CD4-positive, alpha-beta T cell treated with Interleukin-12 subunit alpha and Interleukin-12 subunit beta, for 1 hour (primary cell): ENCODE data around the gene MYO9A.
"Not testable (repeated sequence)": the region's sequence is repeated elsewhere in the genome, so short reads cannot be mapped to it uniquely, and the experiment has no call there.

Experiments used
- DNase-seq: peaks from one replicate; pipeline ENCODE4 v3.0.0-alpha.2; 2020

Gene MYO9A

DNA sequence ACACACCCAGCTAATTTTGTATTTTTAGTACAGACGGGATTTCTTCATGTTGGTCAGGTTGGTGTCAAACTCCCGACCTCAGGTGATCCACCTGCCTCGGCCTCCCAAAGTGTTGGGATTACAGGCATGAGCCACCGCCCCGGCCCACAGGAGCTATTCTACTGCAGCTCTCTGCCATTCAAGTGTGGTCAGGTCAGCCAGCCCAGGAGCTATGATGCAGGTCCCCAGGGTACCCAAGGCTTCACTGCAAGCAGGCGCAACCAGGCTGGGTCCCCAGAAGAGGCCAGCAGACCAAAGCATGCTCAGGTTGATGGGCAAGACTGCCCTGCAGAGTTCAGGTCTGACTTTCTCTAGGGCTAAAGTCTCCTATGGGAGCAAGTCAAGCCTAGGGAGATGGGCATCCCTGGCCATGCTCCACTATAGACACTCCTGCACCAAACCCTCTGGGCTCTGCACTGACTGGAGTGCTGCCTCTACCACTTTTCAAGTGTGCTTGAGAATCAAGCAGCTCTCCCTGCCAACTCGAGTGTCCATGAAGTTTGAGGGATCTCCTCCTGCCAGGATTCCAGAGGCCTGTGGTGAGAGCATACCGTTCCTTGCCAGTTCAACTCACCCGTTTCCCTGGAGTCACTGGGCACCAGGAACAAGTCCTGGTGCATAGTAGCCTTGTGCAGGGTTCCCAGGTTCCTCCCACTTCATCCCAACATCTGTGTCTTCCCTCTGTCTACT, 30.9 kb downstream of the MYO9A start:
- DNase-seq = no peak

DNA sequence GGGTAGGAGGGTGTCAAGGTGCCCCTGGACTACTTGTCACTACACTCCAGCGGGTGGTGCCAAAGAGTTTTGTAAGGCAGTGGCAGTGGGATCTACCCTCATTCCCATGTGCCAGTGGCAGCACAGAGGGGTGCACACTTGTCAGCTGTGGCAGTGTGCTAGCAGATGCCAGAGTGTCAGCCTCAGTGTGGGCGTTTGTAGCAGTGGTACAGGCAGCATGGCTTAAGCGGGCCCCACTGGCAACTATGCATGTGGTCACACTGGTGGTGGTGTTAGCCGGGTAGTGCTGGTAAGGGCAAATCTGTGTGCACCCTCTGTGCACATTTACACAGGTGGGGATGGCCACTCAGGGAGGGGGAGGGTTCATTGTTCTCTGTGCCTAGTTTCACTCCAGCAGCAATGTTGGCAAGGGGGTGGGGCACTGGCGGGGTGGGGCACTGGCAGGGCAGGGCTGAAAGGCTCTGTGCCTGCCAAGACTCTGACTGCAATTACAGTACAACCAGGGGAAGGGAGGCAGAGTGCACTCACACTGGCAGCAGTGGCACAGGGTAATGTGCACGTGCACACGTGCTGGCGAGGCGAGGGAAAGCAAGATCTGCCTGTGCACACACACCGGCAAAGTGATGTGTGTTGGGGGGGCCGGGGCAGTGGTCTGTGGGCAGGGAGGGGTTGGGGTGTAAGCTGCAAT, 31.8 kb downstream of the MYO9A start:
- no peak for DNase-seq

DNA sequence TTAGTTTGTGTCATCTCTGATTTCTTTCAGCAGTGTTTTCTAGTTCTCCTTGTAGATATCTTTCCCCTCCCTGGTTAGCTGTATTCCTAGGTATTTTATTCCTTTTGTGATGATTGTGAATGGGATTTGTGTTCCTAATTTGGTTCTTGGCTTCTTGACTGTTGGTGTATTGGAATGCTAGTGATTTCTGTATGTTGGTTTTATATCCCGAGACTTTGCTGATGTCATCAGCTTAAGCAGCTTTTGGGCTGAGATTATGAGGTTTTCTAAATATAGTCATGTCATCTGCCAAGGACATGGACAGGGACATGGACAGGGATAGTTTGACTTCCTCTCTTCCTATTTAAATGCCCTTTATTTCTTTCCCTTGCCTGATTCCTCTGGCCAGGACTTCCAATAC, 35.8 kb downstream of the MYO9A start:
- DNase-seq = no peak

DNA sequence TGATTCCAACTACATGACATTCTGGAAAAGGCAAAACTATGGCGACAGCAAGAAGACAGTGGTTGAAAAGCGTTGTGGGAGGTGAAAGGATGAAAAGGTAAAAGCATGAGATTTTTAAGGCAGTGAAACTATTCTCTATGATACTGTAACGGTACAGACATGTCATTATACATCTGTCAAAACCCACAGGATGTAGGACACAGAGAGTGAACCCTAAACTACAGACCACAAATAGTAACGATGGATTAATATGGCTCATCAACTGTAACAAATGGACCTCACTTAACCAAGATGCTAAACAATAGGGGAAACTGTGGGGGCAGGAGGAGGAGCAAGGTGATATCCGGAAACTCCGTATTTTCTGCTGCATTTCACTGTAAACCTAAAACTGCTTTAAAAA, 39.1 kb downstream of the MYO9A start:
- DNase-seq = peak; percentile 0

DNA sequence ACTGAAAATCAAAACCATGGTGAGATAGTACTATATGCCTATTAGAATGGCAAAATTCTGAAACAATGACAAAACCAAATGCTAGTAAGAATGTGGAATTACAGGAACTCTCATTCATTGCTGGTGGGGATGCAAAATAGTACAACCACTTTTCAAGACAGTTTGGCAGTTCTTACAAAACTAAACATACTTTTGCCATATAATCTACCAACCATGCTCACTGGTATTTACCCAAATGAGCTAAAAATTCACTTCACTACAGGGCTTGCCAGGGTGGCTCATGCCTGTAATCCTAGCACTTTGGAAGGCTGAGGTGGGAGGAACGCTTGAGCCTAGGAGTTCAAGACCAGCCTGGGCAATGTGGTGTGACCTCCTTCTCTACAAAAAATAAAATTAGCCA, 40.0 kb downstream of the MYO9A start:
- no peak for DNase-seq

DNA sequence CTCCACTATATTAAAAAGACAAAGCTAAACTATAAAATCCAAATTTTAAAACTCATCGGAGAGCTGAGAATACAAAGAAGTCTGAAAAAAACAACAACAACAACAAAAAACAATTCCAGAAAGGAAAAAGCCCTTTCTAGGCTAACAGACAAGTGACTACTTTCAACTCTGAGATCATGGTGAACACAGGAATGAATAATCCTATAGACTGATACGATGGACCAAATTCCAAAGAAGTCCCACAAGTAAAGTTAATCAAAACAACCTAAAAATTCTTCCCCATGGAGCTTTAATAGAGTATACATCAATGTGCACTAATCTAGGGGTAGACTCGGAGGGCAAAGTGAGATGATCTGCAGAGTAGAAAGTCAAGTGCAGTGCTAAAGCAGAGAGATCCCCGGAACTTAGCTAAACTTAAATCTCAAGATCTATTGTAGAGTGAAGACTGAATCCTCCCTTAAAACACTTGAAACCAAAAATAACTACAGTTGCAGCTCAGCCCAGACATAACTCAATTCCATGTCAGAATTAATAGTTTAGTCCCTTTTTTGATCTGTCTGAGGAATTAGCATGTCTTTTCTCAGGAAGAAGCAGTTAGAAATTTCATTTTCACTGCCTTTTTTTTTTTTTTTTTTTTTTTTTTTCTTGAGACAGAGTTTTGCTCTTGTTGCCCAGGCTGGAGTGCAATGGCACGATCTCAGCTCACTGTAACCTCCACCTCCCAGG, 43.5 kb downstream of the MYO9A start:
- no peak for DNase-seq

DNA sequence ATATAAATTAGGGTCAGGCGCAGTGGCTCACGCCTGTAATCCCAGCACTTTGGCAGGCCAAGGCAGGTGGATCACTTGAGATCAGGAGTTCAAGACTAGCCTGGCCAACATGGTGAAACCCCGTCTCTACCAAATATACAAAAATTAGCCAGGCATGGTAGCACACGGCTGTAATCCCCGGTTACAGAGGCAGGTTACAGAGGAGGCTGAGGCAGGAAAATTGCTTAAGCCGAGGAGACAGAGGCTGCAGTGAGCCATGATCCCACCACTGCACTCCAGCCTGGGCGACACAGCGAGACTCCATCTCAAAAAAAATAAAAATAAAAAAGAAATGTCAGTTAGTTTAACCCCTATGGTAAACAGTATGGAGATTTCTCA, 46.5 kb downstream of the MYO9A start:
- not testable (repeated sequence) for DNase-seq

DNA sequence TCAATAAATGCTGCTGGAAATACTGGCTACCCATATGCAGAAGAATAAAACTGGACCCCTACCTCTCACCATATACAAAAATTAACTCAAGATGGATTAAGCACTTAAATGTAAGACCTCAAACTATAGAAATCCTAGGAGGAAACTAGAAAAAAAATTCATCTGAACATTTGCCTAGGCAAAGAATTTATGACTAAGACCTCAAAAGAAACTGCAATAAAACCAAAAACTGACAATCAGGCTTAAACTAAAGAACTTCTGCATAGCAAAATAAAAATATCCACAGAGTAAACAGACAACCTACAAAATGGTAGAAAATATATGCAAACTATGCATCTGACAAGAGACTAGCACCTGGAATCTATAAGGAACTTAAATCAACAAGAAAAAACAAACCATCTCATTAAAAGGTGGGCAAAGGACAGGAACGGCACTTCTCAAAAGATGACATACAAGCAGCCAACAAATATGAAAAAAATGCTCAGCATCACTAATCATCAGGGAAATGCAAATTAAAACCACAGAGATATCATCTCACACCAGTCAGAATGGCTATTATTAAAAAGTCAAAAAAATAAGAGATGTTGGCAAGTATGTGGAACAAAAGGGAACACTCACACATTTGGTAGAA, 47.0 kb downstream of the MYO9A start:
- no peak for DNase-seq

DNA sequence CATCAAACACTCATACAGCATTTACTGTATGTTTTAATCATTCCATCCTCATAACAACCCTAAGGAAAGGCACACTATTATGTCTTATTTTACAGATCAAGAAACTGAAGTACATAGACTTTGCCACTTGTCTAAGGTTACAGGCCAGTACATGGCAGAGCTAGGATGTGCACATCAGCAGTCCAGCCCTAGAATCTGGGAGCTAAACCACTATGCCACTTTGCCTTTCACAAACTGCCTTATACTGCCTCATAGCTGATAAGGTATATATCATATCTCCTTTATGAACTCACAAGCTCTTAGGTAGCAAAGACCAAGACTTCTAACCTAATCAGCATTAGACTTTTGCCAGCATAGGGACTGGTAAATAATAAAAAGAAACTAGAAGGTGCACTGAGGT, 49.1 kb downstream of the MYO9A start:
- DNase-seq = no peak

DNA sequence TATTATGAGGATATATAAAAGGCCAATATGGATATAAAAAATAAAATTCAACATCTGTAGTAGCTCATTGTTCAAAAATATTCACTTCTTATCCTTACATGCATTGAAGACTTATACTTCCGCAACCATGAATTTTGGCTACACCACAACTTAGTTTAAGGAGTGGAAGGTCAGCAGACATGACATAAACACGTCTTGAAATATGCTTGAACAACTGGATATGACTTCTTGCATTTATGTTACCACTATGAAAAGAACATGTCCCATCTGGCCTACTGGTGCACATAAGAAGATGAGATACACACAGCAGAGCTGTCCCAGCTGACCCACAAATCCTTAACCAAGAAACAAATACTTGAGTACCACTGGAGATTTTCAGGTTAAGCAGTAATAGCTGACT, 52.1 kb downstream of the MYO9A start:
- no peak for DNase-seq

DNA sequence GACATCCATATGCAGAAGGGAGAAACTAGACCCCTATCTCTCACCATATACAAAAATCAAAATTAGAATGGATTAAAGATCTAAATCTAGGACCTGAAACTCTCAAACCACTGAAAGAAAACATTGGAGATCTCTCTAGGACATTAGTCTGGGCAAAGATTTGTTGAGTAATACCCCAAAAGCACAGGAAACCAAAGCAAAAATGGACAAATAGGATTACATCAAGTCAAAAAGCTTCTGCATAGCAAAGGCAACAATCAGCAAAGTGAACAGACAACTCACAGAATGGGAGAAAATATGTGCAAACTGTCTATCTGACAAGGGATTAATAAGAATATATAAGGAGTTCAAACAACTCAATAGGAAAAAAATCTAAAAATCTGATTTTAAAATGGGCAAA, 54.8 kb downstream of the MYO9A start:
- no peak for DNase-seq

DNA sequence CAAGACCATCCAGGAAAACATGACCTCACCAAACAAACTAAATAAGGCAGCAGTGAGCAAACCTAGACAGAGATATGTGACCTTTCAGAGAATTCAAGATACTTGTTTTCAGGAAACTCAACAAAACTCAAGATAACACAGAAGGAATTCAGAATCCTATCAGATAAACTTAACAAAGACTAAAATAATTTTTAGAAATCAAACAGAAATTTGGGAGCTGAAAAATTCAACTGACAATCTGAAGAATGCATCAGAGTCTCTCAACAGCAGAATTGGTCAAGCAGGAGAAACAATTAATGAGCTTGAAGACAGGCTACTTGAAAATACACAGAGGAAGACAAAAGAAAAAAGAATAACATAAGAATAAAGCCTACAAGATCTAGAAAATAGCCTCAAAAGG, 55.6 kb downstream of the MYO9A start:
- no peak for DNase-seq

DNA sequence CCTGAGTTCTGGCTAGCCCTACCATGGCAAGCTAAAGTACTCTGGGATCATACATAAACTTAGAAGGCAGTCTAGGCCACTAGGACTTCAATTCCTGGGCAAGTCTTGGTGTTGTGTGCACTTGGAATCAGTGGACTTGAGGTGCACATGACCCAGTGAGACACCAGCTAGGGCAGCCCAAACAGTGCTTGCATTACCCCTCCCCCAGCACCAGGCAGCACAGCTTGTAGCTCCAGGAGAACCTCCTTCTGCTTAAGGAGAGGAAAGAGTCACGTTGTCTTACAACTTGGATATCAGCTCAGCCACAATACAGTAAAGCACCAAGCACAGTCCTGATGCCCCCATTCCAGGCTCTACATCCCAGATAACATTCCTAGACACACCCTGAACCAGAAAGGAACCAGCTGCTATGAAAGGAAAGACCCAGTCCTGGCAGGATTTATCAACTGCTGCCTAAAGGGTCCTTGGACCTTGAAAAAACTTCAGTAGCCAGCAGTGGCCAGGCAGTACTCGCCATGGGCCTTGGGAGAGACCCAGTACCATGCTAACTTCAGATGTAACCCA, 57.2 kb downstream of the MYO9A start:
- DNase-seq = no peak

DNA sequence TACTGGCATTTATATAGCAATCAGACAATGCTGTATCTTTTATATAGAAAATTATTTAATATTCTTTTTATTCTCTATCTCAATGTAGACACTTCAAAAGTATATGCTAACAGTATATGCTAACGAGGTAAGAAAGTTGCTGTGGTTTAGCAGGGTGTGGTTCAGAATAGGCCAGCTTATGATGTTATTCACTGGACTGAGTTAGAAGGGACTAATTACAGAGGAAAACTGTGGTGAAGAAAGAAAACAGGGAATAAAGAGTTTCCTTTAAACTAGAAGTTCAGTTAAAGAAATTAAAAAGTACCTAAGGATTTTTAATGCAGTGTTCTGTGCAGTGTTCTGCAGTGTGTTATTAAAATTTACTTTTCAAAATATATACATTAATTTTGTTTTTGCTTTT, 59.4 kb downstream of the MYO9A start:
- DNase-seq = no peak

DNA sequence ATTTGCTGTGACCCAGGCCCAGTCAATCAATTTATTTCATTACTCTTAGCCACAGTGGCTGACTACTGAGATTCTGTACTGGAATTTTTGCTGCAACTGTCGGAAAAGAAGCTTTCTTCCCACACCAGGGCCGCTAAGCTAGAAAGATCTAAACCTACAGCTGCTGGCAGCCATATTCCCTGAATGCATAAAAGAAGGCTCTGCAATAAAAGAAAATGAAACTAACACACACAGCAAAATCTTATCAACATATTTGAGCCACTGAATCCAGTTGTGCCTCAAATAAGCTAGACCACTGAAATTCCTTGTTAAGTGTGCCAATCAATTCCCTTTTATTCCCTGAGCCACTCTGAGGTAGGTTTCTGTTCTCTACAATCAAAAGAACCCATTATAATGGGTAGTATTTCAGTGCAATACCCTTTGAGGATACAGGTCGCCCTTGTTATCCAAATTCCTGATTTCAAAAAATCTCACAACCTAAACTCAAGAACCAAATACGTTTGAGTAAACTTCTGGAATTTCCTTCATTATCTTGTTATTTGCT, 60.3 kb downstream of the MYO9A start:
- no peak for DNase-seq

DNA sequence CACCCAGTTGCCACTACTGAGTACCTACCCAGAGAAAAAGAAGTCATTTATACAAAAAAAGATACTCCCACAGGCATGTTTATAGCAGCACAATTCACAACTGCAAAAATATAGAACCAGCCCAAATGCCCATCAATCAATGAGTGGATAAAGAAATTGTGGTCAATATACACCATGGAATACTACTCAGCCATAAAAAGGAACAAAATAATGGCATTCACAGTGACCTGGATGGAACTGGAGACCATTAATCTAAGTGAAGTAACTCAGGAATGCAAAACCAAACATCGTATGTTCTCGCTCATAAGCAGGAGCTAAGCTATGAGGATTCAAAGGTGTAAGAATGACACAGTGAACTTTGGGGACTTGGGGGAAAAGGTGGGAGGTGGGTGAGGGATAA, 61.7 kb downstream of the MYO9A start:
- not testable (repeated sequence) for DNase-seq

DNA sequence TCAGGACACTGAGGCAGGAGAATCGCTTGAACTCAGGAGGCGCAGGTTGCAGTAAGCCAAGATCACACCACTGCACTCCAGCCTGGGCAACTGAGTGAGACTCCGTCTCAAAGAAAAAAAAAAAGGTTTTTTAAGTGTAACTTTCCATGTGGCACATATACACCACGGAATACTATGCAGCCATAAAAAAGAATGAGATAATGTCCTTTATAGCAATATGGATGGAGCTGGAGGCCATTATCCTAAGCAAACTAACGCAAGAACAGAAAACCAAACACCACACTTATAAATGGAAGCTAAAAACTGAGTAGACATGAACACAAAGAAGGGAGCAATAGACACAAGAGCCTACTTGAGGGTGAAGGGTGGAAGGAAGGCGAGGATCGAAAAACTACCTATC, 64.7 kb downstream of the MYO9A start:
- not testable (repeated sequence) for DNase-seq

DNA sequence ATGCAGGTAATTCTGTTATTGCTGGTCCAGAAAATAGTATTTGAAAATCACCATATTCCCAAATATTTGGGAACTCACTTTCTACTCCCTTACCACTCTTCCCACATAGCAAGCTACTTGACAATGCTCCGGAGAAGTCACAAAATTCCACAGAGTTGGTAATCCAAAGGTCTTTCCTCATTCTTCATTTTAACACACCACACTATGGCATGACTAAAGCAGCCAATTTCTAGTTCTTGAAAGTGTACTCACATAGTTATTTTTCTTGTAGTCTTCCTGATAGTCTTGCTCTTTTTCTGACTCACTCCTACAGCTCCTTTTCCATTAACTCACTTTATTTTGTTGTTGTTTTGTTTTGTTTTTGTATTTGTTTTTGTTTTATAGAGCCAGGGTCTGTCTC, 67.2 kb downstream of the MYO9A start:
- DNase-seq = no peak

DNA sequence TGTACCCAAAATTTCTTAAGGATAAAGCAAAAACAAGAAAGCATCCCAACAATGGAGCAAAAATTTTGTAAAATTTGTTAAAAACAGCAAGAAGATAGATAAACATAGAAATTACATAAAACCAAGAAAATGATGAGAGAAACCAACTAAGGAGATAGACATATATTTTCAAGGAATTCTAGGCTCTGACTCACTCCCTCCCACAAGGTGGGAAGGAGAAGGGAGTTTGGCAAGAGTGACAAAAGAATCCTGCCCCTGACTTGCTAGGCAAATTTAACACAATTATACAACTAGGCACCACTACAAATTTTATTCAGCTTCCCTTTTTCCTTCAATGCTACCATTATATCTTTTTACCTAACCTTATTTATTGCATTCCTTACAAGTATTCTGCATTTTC, 70.9 kb downstream of the MYO9A start:
- no peak for DNase-seq

DNA sequence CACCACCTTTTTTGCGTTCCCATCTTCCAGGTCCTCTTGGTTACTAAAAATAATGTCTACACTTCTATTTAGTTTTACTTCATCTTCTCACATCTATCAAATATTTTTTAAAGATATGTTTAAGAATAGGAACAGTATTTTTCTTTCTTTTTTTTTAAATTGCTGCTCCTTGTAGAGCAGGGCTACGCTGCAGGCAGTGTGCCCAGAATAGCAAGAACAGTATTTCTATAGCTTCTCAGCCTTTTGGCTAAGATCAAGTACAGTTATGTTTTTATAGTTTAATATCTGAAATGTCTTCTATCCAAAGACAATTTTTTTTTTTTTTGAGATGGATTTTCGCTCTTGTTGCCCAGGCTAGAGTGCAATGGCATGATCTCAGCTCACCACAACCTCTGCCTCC, 73.0 kb downstream of the MYO9A start:
- no peak for DNase-seq

DNA sequence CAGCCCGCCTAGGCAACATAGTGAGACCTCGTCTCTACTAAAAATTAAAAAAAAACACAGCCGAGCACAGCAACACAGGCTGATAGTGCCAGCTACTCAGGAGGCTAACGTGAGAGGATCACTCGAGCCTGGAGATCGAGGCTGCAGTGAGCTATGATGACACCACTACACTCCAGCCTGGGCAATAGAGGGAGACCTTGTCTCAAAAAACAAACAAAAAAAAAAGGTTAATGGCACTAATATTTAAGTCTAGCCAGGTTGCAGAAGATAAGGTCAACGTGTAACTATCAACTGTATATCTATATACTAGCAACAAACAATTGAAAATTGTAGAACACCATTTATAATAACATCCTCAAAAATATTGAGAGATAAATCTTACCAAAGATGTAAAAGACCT, 75.1 kb downstream of the MYO9A start:
- no peak for DNase-seq

DNA sequence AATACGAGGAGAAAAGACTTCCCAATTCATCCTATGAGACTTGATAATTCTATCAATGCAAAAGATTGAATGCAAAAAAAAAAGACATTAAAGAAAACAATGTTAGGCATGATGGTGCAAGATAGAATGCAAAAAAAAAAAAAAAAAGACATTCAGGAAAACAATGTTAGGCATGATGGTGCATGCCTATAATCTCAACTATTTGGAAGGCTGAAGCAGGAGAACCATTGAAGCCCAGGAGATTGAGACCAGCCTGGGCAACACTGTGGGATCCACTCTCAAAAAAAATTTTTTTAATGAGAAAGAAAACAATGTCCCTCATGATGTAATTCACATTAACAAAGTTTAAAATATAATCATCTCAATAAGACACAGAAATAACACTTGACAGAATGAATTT, 75.9 kb downstream of the MYO9A start:
- DNase-seq = no peak

DNA sequence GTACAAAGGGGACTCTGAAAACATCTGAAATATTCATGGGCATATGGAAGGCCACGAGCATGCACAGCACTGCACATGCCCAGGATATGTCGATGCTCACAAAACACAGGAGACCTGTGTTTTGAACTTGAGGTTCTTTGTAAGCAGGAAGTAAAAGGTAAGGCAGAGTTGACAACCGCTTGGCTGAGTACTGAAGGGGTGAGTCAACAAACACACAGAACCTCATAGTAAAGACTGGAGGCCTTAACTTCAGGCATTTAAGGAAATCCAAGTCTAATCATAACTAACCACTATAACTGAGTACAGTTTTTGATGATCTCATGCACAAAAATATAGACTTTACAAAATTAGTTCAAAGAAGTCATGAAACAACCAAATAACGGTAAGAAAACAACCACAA, 80.6 kb downstream of the MYO9A start:
- no peak for DNase-seq
